ENCODE measurements around the gene ISCA1. TPM values are rescaled to one million over a fixed set of nuclear protein-coding genes. Genes with fewer than 3 reads are reported as not detected.
"Not testable (repeated sequence)": the region's sequence is repeated elsewhere in the genome, so short reads cannot be mapped to it uniquely, and the experiment has no call there.

The ISCA1 gene
- 39.2 and 41.2 TPM in 2 replicates for total RNA-seq (2014; rRNA removed)
- polyA plus RNA-seq (2012): 14.5 TPM

- DNase-seq (ENCODE audit: low read depth): peak; percentile 91
These were observed at the start of gene ISCA1 for GRCh38 chr9:86282077-86282978. TSS of gene ISCA1 (minus strand) at chr9:86282538. CDS start at chr9:86282458, 80 bp downstream.

DNA sequence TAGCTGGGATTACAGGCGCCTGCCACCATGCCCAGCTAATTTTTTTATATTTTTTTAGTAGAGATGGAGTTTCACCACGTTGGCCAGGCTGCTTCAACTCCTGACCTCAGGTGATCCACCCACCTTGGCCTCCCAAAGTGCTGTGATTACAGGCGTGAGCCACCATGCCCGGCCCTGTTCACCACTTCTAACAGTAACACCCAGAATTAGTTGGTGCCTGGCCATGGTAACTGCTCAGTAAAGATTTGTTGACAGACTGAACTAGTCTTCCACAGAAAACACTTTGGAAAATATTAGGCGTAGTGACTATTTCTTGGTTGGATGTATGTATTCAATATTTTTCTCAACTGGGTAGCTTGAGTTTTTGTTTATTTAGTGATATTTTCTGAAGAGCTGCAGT lies 47.8 kb upstream of the ISCA1 start:
- no peak for DNase-seq (ENCODE audit: low read depth)

DNA sequence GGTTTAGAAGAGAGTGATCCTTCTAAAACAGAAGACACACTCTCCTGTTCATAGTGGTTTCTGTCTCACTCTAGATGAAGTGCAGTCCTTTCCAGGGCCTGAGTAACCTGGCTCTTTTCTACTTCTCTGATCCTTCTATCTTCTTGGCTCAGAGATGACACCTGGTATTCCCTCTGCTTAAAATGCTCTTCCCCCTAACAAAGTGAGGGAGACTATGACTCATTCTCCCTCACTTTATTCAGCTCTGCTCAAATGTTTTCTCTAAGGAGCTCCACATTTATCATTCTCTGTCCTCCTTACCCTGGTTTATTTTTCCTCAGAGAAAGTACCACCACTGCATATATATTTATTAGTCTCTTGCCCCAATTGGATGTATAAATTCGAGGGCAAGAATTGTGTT lies 47.3 kb upstream of the ISCA1 start:
- DNase-seq (ENCODE audit: low read depth): peak; percentile 37

DNA sequence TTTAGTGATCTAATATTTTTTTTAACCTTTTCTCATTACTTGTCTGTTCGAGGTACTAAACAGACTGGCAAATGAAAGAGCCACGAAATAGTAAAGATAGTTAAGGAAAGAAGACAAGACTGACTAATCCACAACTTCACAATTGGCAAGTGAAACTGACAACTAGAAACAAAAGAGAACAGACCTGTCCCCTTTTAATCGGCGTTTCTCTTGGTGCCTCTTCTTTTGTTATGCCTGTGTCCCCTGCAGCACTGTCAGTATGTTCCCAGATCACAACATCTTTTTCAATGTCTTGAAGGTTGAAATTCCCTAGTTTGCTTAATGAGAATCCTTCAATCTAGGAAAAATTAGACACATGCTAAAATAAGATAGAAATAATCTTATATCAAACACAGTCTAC lies 45.8 kb upstream of the ISCA1 start:
- DNase-seq (ENCODE audit: low read depth): no peak

DNA sequence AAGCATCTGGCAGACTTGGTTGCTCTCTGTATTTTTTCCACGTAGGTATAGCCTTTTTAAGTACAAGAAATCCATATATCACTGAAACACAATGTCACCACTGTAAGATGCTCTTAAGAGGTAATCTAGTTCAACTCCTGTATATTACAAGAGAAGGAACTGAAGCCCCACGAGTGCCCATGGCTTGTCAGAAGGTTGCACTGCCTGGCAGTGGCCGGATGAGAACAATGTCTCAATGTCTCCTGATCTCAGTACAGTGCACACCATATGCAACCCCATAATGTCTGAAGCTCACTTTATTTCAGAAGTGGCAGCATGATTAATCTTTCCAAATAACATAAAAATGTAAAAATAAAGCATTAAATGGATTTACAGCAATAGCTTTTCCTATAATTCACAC lies 44.2 kb upstream of the ISCA1 start:
- DNase-seq (ENCODE audit: low read depth): no peak

- DNase-seq (ENCODE audit: low read depth): no peak
These were observed 42.6 kb upstream of the ISCA1 start for GRCh38 chr9:86324901-86325300.

- DNase-seq (ENCODE audit: low read depth): peak; percentile 66
These were observed 42.0 kb upstream of the ISCA1 start for GRCh38 chr9:86324308-86324707.

DNA sequence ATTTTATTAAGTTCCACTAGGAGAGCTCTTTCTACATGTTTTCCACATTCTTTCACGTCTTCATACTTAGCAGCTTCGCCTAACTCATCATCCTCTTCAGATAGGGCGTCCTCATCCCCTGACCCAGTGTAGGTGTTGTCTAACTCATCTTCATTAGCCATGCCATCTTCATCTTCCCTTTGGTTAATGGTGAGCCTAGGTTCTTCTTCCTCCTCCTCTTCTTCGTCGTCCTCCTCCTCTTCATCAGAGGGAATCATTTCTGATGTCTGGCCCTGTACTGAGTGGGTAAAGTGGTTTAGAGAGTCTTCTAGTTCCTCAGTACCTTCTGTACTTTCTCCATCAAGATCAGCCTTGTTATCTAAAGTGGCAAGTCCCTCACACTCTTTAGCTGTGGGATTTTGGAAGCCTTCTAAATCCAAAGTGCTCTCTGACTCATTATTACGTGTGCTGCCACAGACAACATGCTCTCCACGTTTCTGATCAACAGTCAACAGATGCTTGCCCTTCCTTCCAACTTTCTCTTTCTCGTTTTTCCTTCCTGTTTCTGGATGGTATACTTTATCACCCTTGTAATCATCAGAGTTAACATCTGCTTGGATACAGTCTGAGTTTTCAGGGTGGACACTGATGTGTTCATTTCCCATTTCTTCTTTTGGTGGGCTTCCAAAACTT lies 40.8 kb upstream of the ISCA1 start:
- DNase-seq (ENCODE audit: low read depth): peak; percentile 96

DNA sequence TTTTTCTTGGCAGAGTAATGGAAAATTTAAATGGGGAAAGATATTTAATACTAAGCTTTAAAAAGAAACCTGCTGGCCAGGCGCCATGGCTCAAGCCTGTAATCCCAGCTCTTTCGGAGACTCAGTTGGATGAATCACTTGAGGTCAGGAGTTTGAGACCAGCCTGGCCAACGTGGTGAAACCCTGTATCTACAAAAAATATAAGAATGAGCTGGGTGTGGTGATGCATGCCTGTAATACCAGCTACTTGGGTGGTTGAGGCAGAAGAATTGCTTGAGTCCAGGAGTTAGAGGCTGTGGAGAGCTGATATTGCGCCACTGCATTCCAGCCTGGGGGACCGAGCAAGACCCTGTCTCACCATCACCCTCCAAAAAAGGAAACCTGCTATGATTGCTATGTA lies 39.0 kb upstream of the ISCA1 start:
- DNase-seq (ENCODE audit: low read depth): peak; percentile 95

DNA sequence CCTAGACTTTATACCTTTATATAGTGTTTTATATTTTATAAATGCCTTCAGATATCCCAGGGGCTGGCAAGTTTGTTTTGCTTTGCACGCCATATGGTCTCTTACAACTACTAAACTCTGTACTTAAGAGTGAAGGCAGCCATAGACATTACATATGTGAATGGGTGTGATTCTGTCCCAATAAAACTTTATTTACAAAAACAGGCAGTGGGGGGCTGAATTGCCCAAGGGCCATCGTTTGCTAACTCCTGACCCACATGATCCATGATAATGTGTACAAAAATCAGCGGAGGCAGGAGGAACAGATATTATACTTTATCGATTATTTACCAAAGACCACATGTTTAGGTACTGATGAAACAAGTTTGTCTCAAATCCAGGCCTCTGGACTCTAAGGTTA lies 35.8 kb upstream of the ISCA1 start:
- DNase-seq (ENCODE audit: low read depth): no peak

GRCh38 chr9:86315078-86315477 lies 32.7 kb upstream of the ISCA1 start:
- no peak for DNase-seq (ENCODE audit: low read depth)

DNA sequence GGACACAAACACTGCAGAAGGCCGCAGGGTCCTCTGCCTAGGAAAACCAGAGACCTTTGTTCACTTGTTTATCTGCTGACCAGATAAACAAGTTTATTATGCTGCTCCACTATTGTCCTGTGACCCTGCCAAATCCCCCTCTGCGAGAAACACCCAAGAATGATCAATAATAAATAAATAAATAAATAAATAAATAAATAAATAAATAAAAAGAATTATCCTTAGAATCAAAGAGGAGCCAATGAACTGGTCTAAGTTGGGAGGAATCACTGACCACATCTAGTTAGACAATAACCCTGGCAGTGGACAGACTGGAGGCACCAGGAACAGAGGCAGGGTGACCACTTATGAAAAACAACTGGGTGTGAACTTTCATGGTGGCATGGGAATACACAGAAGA lies 30.6 kb upstream of the ISCA1 start:
- DNase-seq (ENCODE audit: low read depth): not testable (repeated sequence)

- DNase-seq (ENCODE audit: low read depth): peak; percentile 53
These were observed 26.3 kb upstream of the ISCA1 start for GRCh38 chr9:86308687-86309086.

DNA sequence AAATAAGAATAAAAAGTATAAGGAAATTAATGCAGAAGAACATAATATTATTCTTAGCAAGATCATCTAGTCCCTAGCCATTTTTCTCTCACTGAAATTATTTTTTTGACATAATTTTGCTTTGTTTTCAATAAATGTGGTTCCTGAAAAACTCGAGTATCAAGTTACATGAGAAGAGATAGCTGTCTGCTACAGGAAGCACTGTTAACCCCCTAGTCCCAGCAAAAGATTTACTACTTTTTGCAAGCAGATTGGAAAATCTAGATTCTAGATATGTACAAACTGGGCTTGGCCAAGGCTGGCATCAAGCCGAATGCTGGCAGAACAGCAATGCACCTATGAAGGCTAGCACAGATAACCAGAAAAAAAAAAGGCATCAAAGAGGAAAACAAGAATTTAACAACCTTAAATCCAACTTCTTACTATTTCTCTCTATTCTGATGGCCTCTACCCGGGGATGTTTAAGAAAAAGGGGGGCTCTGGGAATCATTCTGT lies 21.9 kb upstream of the ISCA1 start:
- no peak for DNase-seq (ENCODE audit: low read depth)

- DNase-seq (ENCODE audit: low read depth): peak; percentile 21
These were observed 21.1 kb upstream of the ISCA1 start for GRCh38 chr9:86303316-86303975.

DNA sequence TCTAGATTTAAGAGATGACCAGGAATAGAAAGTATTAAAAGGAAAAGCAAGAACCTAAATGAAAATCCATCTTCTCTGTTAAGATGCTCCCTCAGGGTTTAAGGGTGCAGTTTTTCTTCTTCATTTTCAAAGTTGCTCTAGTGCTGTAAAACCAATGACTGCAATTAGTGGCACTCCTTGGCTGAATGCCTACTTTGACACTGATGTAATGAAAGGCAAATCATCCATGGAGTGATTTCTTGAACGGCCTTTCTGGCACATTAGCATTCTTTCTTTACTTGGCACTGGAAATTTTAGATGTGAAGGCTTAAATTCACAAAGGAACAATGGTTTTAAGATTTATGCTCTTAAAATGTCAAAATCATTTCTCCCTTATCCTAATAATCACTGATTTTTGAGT lies 19.3 kb upstream of the ISCA1 start:
- DNase-seq (ENCODE audit: low read depth): no peak

- no peak for DNase-seq (ENCODE audit: low read depth)
These were observed 18.4 kb upstream of the ISCA1 start for GRCh38 chr9:86300701-86301100.

- DNase-seq (ENCODE audit: low read depth): no peak
These were observed 16.5 kb upstream of the ISCA1 start for GRCh38 chr9:86298873-86299272.

DNA sequence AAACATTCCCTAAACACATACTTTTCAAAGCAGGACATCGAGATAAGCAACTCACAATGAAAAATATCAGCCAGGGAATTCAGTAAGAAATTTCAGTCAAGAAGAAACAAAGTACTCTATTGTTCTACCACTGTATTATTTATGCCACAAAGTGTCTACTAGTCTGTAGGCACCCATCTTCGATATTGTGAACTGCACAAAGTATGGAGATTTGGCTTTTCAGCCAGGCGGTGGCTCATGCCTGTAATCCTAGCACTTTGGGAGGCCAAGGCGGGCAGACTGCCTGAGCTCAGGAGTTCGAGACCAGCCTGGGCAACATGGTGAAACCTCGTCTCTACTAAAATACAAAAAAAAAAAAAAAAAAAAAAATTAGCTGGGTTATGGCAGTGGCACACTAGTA lies 8.0 kb upstream of the ISCA1 start:
- DNase-seq (ENCODE audit: low read depth): not testable (repeated sequence)

DNA sequence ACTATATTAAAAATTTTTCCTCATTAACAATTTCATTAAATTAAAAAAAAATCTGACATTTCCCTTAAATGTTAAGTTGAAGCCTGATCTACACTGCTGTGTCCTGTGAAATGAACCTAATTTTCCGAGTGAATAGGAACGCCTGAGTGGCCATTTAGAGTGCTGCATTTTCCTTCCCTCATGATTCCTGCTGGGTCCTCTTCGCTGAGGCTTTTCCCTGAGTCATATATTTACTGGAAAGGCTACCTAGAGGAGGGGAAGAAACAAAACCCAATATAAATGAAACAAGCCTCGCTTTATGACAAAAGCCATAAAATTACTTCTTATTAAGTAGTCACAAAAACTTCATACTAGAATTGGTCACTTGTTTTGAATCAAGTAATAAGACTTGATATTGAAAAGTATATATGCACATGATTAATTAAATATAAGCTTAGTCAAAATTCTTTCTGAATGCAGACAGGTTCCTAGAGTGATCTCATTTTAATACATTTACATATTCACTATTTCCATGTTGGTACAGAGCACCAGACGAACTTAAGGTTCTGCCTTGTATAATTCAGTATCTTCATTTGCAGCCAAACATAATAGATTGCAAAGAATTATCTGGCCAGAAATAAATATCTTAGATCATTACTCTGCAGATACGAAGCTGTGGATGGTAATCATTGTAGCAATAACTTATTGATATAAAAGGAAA lies 6.3 kb upstream of the ISCA1 start:
- DNase-seq (ENCODE audit: low read depth): no peak

DNA sequence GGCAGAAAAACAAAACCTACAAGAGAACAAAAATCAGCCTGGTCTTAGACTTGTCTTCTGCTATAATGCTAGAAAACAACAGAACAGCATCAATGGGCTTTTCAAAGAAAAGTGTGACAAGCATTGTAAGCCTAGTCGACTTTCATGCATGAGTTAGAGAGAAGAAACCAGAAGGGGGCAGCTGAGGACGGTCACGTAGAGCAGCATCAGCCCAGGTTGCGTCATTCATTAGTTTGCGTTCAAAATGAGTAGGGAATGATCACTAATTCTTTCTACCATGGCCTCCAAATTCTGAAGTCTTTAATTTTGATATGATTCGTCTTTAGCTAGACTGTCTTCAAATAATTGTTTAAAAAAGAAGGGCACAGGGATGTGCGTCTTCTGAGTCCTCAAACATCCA lies 4.7 kb upstream of the ISCA1 start:
- peak; percentile 38 for DNase-seq (ENCODE audit: low read depth)

- no peak for DNase-seq (ENCODE audit: low read depth)
These were observed 3.9 kb upstream of the ISCA1 start for GRCh38 chr9:86286278-86286677.

All from LHCN-M2 (cell line).